IPS DF 6.9 (cell line): ENCODE data around the gene FREM1.

Experiments used
- DNase-seq: peaks from one replicate; pipeline ENCODE4 v3.0.0-alpha.2; 2013; ENCODE audit warnings: low read depth, low spot score
- H3K27ac ChIP-seq: one replicate; pipeline ENCODE4 v1.5.1; 2013; ENCODE audit warnings: low read length, control low read depth
- H3K27me3 ChIP-seq: 2 replicates; pipeline ENCODE4 v1.6.1; 2013; ENCODE audit warnings: mild to moderate bottlenecking, low read length; ENCODE audit not compliant: control insufficient read depth, insufficient read depth
- H3K36me3 ChIP-seq: 2 replicates; pipeline ENCODE4 v1.6.1; 2013; ENCODE audit warnings: low read length; ENCODE audit not compliant: control insufficient read depth, insufficient read depth
- H3K4me1 ChIP-seq: 2 replicates; pipeline ENCODE4 v1.6.1; 2013; ENCODE audit warnings: low read length; ENCODE audit not compliant: control insufficient read depth, insufficient read depth
- H3K4me3 ChIP-seq: 2 replicates; pipeline ENCODE4 v1.5.1; 2013; ENCODE audit warnings: mild to moderate bottlenecking, low read length
- H3K9me3 ChIP-seq: 2 replicates; pipeline ENCODE4 v1.6.1; 2013; ENCODE audit warnings: low read length, inconsistent platforms; ENCODE audit not compliant: control insufficient read depth, insufficient read depth
- WGBS: extraction: QIAGEN DNeasy Blood & Tissue Kit; methylation state at CpG from one replicate; pipeline ENCODE4 v1.1.7; 2013; ENCODE audit warnings: mixed read lengths, missing lambda C conversion rate; ENCODE audit not compliant: insufficient read length, insufficient coverage; 5-methylcytosine and 5-hydroxymethylcytosine counted together

FREM1 gene

GRCh38 chr9:14747111-14747510 lies 163.1 kb downstream of the FREM1 start:
- no peaks in the 10 kb centered on the region for H3K9me3 ChIP-seq
- H3K4me3 ChIP-seq = no peak overlapping the region
- H3K36me3 ChIP-seq = no peaks in the 10 kb centered on the region
- DNase-seq = no peak
- H3K4me1 ChIP-seq = no peaks in the 10 kb centered on the region; the same call in 1 of the 2 replicates
- H3K27ac ChIP-seq = no peak overlapping the region
- no peaks in the 10 kb centered on the region for H3K27me3 ChIP-seq

GRCh38 chr9:14746626-14747025 lies 163.6 kb downstream of the FREM1 start:
- no peaks in the 10 kb centered on the region; the same call in 1 of the 2 replicates for H3K4me1 ChIP-seq
- H3K27me3 ChIP-seq = no peaks in the 10 kb centered on the region
- WGBS = no CpG with 5 or more reads among the region's 3 CpGs
- H3K9me3 ChIP-seq = no peaks in the 10 kb centered on the region
- no peak overlapping the region for H3K27ac ChIP-seq
- no peak for DNase-seq
- H3K4me3 ChIP-seq = no peak overlapping the region
- no peaks in the 10 kb centered on the region for H3K36me3 ChIP-seq

GRCh38 chr9:14744768-14745167 lies 165.5 kb downstream of the FREM1 start:
- H3K36me3 ChIP-seq = no peaks in the 10 kb centered on the region
- peaks cover 1% of the 10 kb centered on the region; the same call in 1 of the 2 replicates for H3K4me1 ChIP-seq
- DNase-seq = no peak
- no peak overlapping the region for H3K27ac ChIP-seq
- no CpG with 5 or more reads among the region's 1 CpG for WGBS
- H3K27me3 ChIP-seq = no peaks in the 10 kb centered on the region
- no peaks in the 10 kb centered on the region for H3K9me3 ChIP-seq
- H3K4me3 ChIP-seq = no peak overlapping the region

GRCh38 chr9:14741369-14741768 lies 168.9 kb downstream of the FREM1 start:
- no peak for DNase-seq
- Histone ChIP-seq H3K9me3 (no peaks in the 10 kb centered on the region), H3K27me3 (no peaks in the 10 kb centered on the region), H3K4me1 (0 out of 2 replicates have a peak, but pooled peaks cover 1% of the 10 kb centered on the region), H3K27ac (no peak overlapping the region), H3K4me3 (no peak overlapping the region), H3K36me3 (no peaks in the 10 kb centered on the region)
- WGBS = no CpG with 5 or more reads among the region's 3 CpGs

- no CpG with 5 or more reads among the region's 5 CpGs for WGBS
- Histone ChIP-seq H3K36me3 (no peaks in the 10 kb centered on the region), H3K27me3 (no peaks in the 10 kb centered on the region), H3K27ac (no peak overlapping the region), H3K9me3 (no peaks in the 10 kb centered on the region), H3K4me1 (no peaks in the 10 kb centered on the region), H3K4me3 (no peak overlapping the region)
- DNase-seq = no peak
Measured at GRCh38 chr9:14733133-14733532, 177.1 kb downstream of the FREM1 start.

- H3K4me1 ChIP-seq = no peaks in the 10 kb centered on the region
- DNase-seq = no peak
- no peaks in the 10 kb centered on the region for H3K9me3 ChIP-seq
- H3K27ac ChIP-seq = no peak overlapping the region
- H3K4me3 ChIP-seq = no peak overlapping the region
- WGBS = no CpG with 5 or more reads among the region's 1 CpG
- H3K36me3 ChIP-seq = no peaks in the 10 kb centered on the region
- no peaks in the 10 kb centered on the region; the same call in 1 of the 2 replicates for H3K27me3 ChIP-seq
Measured at GRCh38 chr9:14731294-14731981, 178.8 kb downstream of the FREM1 start.

GRCh38 chr9:14730461-14730898 lies 179.7 kb downstream of the FREM1 start:
- DNase-seq = no peak
- WGBS = no CpG with 5 or more reads among the region's 2 CpGs
- H3K9me3 ChIP-seq = no peaks in the 10 kb centered on the region
- no peaks in the 10 kb centered on the region; the same call in 1 of the 2 replicates for H3K27me3 ChIP-seq
- no peaks in the 10 kb centered on the region for H3K36me3 ChIP-seq
- H3K4me1 ChIP-seq = no peaks in the 10 kb centered on the region
- no peak overlapping the region for H3K4me3 ChIP-seq
- no peak overlapping the region for H3K27ac ChIP-seq

- no peak overlapping the region for H3K4me3 ChIP-seq
- no peaks in the 10 kb centered on the region for H3K36me3 ChIP-seq
- no peak for DNase-seq
- H3K4me1 ChIP-seq = peaks cover 4% of the 10 kb centered on the region; the same call in 1 of the 2 replicates
- no CpG with 5 or more reads among the region's 4 CpGs for WGBS
- no peaks in the 10 kb centered on the region for H3K9me3 ChIP-seq
- H3K27ac ChIP-seq = no peak overlapping the region
- H3K27me3 ChIP-seq = peaks cover 13% of the 10 kb centered on the region
Measured at GRCh38 chr9:14723301-14723700, 186.9 kb downstream of the FREM1 start.

- no CpG with 5 or more reads among the region's 7 CpGs for WGBS
- peaks cover 4% of the 10 kb centered on the region; the same call in 1 of the 2 replicates for H3K4me1 ChIP-seq
- no peaks in the 10 kb centered on the region for H3K36me3 ChIP-seq
- H3K4me3 ChIP-seq = no peak within 1 kb of the TSS
- peaks cover 13% of the 10 kb centered on the region for H3K27me3 ChIP-seq
- H3K9me3 ChIP-seq = no peaks in the 10 kb centered on the region
- H3K27ac ChIP-seq = no peak within 1 kb of the TSS
- peak; percentile 50 for DNase-seq
Measured at GRCh38 chr9:14722391-14723035, 187.7 kb downstream of the FREM1 start, which contains the start of gene CER1. TSS of gene CER1 (minus strand) at chr9:14722733. CDS start at chr9:14722672, 61 bp downstream.

- Histone ChIP-seq H3K4me3 (no peak overlapping the region), H3K36me3 (no peaks in the 10 kb centered on the region), H3K27me3 (peaks cover 12% of the 10 kb centered on the region), H3K9me3 (no peaks in the 10 kb centered on the region), H3K27ac (no peak overlapping the region), H3K4me1 (peaks cover 4% of the 10 kb centered on the region; the same call in 1 of the 2 replicates)
- DNase-seq = no peak
- no CpG with 5 or more reads among the region's 8 CpGs for WGBS
Measured at GRCh38 chr9:14719231-14719923, 190.9 kb downstream of the FREM1 start.
